EL (cell line): Measurements from ENCODE around the gene MYO6.

Experiments
- DNase-seq: peaks from one replicate; pipeline ENCODE4 v3.0.0-alpha.2; 2016

The MYO6 gene

DNA sequence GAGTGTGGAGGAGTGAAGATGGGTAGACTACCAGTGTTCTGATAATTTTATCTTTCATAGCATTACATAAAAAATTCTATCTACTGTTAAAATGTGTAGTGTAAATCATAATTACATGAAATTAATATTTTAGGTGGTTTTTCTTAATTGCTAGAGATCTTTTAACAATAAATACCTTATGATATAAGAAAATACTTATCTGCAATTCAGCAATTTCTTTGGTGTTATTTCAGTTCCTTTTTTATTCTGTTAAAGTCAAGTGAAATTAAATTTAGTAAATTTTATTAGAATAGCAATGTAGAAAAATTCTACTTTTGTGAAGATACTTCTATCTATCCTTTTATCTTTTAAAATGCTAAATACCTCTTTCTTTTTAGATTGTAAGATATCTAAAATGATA lies 219.1 kb downstream of the MYO6 start:
- DNase-seq = no peak
